ENCODE measurements around the gene CPD.

GRCh38 chr17:30495586-30495985 is 116.9 kb downstream of the CPD start:
- TF ChIP-seq POLR2AphosphoS5 (IDR thresholded peaks at IDR 0.05) (no peak), CTCF (IDR thresholded peaks at IDR 0.05) (no peak)
